Hepatocyte (in vitro differentiated cells): ENCODE data around the gene PICALM.

Source experiments
- CTCF ChIP-seq: fragments of 200-600 bp; sonication (generic); IDR thresholded peaks from 2 replicates; pipeline ENCODE4 v1.5.1; 2016; ENCODE audit warnings: antibody characterized with exemption, mild to moderate bottlenecking; ENCODE audit not compliant: poor library complexity
- EZH2 ChIP-seq: fragments of 200-600 bp; sonication (generic); IDR thresholded peaks from 2 replicates; pipeline ENCODE4 v1.6.1; 2016; ENCODE audit warnings: antibody characterized with exemption, mild to moderate bottlenecking, borderline replicate concordance
- EZH2phosphoT487 ChIP-seq: fragments of 200-600 bp; sonication (generic); IDR thresholded peaks from one replicate; pipeline ENCODE4 v1.6.1; 2018; ENCODE audit warnings: antibody characterized with exemption, mild to moderate bottlenecking, low read depth, moderate library complexity; ENCODE audit not compliant: unreplicated experiment, severe bottlenecking

GRCh38 chr11:86108890-86109638, 40.2 kb upstream of the PICALM start:
- TF ChIP-seq CTCF (no peak), EZH2phosphoT487 (no peak), EZH2 (no peak)
